Ovary (tissue), 9 donors: ENCODE results near the gene SSR1. TPM values are rescaled to one million over a fixed set of nuclear protein-coding genes. Genes with fewer than 3 reads are reported as not detected.
"Not testable (repeated sequence)": the region's sequence is repeated elsewhere in the genome, so short reads cannot be mapped to it uniquely, and the experiment has no call there.

Experiments used
- DNase-seq, 5 donors: peaks; one replicate each; pipeline ENCODE4 v3.0.0-alpha.2; 2019 to 2020
- H3K27ac ChIP-seq, 2 donors: fragments of 200-600 bp; one replicate each; pipeline versions ENCODE4 v1.5.1 to v1.8.0; 2019 to 2022
- H3K27me3 ChIP-seq: fragments of 200-600 bp; one replicate; pipeline ENCODE4 v1.8.0; 2022
- H3K36me3 ChIP-seq: fragments of 200-600 bp; sonication (generic); one replicate; pipeline ENCODE4 v1.5.1; 2019
- H3K4me1 ChIP-seq: one replicate; pipeline ENCODE4 v1.8.1; 2013; ENCODE audit warnings: mild to moderate bottlenecking, moderate library complexity; ENCODE audit not compliant: insufficient read depth
- H3K4me3 ChIP-seq: fragments of 200-600 bp; sonication (generic); one replicate; pipeline ENCODE4 v1.5.1; 2017
- H3K9me3 ChIP-seq, 2 donors: fragments of 200-600 bp in 1 of 2; sonication (generic) in 1 of 2; one replicate each; pipeline versions ENCODE4 v1.5.1 to v1.8.1; 2013 to 2019; ENCODE audit warnings: mild to moderate bottlenecking in 1 of 2, moderate library complexity in 1 of 2
- CTCF ChIP-seq, 3 donors: fragments of 450-650 bp in 2 of 3; fragments of 200-600 bp in 1 of 3; IDR thresholded peaks; one replicate each; pipeline versions ENCODE4 v1.5.1 to v1.8.0; 2016 to 2022; ENCODE audit warnings: antibody characterized with exemption in 3 of 3, mild to moderate bottlenecking in 1 of 3
- EP300 ChIP-seq: sonication (generic); formaldehyde crosslinking; IDR thresholded peaks from one replicate; pipeline ENCODE4 v1.6.1; 2017; ENCODE audit warnings: antibody characterized with exemption
- POLR2A ChIP-seq: fragments of 450-650 bp; IDR thresholded peaks from one replicate; pipeline ENCODE4 v1.6.1; 2017; ENCODE audit warnings: antibody characterized with exemption, mild to moderate bottlenecking, moderate library complexity
- WGBS, 3 donors: extraction: QIAGEN DNeasy Blood & Tissue Kit in 1 of 3; methylation state at CpG; one replicate each; pipeline versions ENCODE4 v1.1.5 to v1.1.7; 2013 to 2017; 5-methylcytosine and 5-hydroxymethylcytosine counted together
- intact Hi-C, 4 donors: fragments of 100-400 bp; cut with DNase I; formaldehyde crosslinking; loops; one replicate each; pipeline versions ENCODE4 v1.11.0 to v1.15.1; 2022 to 2023
- polyA plus RNA-seq, 2 donors: library from polyadenylated mRNA; stranded (reverse); fragments of 200-250 nt in 1 of 2; fragments of 350-450 nt in 1 of 2; fragmentation: Illumina TruSeq in 1 of 2; extraction: RNeasy Lipid Tissue Mini Kit (QIAGEN cat#74804) in 1 of 2; gene quantifications; one replicate each; pipeline ENCODE4 v1.2.3, GENCODE V29; 2013 to 2014
- total RNA-seq, 7 donors: library from RNA; depleted of rRNA in 2 of 7; stranded (reverse); fragments of >200 nt in 2 of 7; fragmentation: NEBNext Ultra II Directional in 3 of 7; extraction: Animal tissue kit (Norgen Biotek cat#: 25700) in 3 of 7; gene quantifications; one replicate each; pipeline versions ENCODE4 v1.1.0 to v1.2.4, GENCODE V29; 2016 to 2023
- donor health status: DM: no; HTN: no; CAD: no; lungs with moderate emphysema.
- donor health status: DM: no; HTN: no; CAD: no.
- donor health status: Bipolar disorder and iron deficiency.
- donor health status: DM: yes; HTN: yes; CAD: no.
- donor health status: DM: no; HTN: no; CAD: no.
- donor health status: DM: yes; HTN: yes; CAD: no.

The SSR1 gene
- total and polyA plus RNA-seq, 9 donors = 42.3 to 166 (median 117) TPM

DNA sequence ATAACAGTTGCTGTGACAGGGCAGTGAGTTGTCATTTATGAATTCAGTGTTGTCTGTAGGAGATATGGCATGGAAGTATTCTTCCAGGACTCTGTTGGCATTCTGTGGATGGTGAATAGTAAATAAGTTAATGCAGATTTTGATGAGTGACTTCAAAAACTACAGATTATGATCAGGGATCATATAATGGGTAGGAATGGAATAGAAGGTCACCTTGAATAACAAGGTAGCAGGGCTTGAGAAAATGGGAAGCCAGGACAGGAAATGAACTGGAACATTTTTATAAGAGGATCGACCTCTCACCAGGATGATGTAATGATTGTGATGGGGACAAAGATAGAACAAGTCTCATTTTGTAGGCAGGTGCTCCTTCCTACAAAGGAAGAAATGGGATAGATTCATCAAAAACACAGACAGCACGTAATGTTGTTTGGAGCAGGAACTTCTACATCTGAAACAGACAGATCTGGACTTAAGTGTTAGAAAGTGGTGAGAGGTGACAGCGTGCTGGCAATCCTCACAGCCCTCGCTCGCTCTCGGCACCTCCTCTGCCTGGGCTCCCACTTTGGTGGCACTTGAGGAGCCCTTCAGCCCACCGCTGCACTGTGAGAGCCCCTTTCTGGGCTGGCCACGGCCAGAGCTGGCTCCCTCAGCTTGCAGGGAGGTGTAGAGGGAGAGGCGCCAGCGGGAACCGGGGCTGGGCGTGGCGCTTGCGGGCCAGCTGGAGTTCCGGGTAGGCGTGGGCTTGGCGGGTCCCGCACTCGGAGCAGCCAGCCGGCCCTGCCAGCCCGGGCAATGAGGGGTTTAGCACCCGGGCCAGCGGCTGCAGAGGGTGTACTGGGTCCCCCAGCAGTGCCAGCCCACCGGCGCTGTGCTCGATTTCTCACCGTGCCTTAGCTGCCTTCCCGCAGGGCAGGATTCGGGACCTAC is 30.8 kb upstream of the SSR1 start:
- intact Hi-C loops = no loop called here
- DNase-seq = no peak
- Histone ChIP-seq H3K36me3 (no peaks in the 10 kb centered on the region), H3K4me1 (no peaks in the 10 kb centered on the region), H3K9me3 (no peaks in the 10 kb centered on the region), H3K4me3 (no peak overlapping the region), H3K27me3 (no peaks in the 10 kb centered on the region), H3K27ac (no peak overlapping the region)
- 89 to 92% (median 91%) methylated on average over 29 of the region's 29 CpGs for WGBS, 3 donors
- TF ChIP-seq POLR2A (no peak), EP300 (no peak), CTCF (IDR thresholded peaks at IDR 0.05) (no peak)

GRCh38 chr6:7341989-7342742 is 29.2 kb upstream of the SSR1 start:
- no peaks in the 10 kb centered on the region for H3K4me1 ChIP-seq
- 83 to 87% (median 86%) methylated on average over 9 of the region's 9 CpGs for WGBS, 3 donors
- intact Hi-C loops = no loop called here
- no peak overlapping the region for H3K27ac ChIP-seq
- no peaks in the 10 kb centered on the region for H3K36me3 ChIP-seq
- no peaks in the 10 kb centered on the region for H3K9me3 ChIP-seq
- H3K4me3 ChIP-seq = no peak overlapping the region
- no peak for DNase-seq
- TF ChIP-seq CTCF (IDR thresholded peaks at IDR 0.05) = no peak
- TF ChIP-seq EP300 = no peak
- TF ChIP-seq POLR2A = no peak
- no peaks in the 10 kb centered on the region for H3K27me3 ChIP-seq

GRCh38 chr6:7341271-7341670 is 28.3 kb upstream of the SSR1 start:
- intact Hi-C loops = no loop called here
- TF ChIP-seq POLR2A = no peak
- Histone ChIP-seq H3K27ac (no peak overlapping the region), H3K9me3 (no peaks in the 10 kb centered on the region), H3K4me3 (no peak overlapping the region), H3K27me3 (no peaks in the 10 kb centered on the region), H3K36me3 (no peaks in the 10 kb centered on the region), H3K4me1 (no peaks in the 10 kb centered on the region)
- no peak for DNase-seq
- WGBS, 3 donors = 92 to 98% (median 95%) methylated on average over 3 of the region's 3 CpGs

DNA sequence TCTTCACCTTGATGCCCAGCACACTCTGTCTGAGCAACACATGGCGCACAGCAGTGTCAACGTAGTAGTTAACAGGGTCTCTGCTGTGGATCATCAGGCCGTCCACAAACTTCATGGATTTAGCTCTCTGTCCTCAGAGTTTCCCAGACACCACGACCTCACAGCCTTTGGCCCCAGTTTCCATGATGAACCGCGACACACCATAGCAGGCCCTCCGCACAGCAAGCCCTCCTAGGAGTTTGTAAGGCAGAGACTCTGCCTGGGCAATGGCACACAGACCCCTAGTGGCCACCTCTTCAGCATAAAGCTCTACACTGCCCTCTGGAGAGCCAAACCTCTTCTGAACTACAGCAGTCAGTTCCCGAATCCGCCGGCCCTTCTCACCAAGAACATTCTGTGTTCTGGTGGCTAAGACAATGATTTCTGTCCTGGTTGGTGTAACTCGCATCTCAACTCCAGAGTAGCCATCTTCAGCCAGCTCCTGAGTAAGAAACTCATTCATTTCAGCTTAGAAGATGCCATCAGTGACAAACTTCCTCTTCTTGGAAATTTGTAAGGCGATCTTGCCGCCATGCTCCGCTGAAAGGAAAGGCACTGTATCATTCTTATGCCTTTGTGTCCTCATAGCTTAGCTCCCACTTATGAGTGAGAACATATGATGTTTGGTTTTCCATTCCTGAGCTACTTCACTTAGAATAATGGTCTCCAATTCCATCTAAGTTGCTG is 26.2 kb upstream of the SSR1 start:
- H3K9me3 ChIP-seq, H3K4me1 ChIP-seq, H3K36me3 ChIP-seq, DNase-seq, H3K27me3 ChIP-seq, H3K4me3 ChIP-seq, intact Hi-C loops, H3K27ac ChIP-seq: not testable (repeated sequence)
- WGBS, 3 donors = 69 to 81% (median 74%) methylated on average over 14 of the region's 14 CpGs

DNA sequence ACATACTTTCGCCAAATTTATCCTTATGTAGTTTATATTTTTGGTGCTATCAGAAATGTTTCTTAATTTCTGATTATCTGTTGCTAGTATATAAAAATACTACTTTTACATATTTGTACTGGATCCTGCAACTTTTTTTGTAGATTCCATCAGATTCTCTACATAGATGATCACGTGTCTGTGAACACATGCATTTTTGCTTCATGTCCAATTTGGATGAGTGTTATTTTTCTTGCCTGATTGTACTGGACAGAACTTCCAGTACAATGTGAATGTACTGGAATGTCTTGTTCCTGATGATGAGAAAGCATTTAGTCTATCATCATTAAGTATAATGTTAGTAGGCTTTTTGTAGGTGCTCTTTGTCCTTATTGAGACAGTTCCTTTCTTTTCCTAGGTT is 25.0 kb upstream of the SSR1 start:
- H3K4me3 ChIP-seq = no peak overlapping the region
- no peak for DNase-seq
- intact Hi-C loops = no loop called here
- TF ChIP-seq EP300 (no peak), POLR2A (no peak), CTCF (IDR thresholded peaks at IDR 0.05) (no peak)
- WGBS, 3 donors = 42 to 76% (median 75%) methylated on average over 2 of the region's 2 CpGs
- no peaks in the 10 kb centered on the region for H3K36me3 ChIP-seq
- H3K27ac ChIP-seq = no peak overlapping the region
- H3K4me1 ChIP-seq = no peaks in the 10 kb centered on the region
- H3K9me3 ChIP-seq = no peaks in the 10 kb centered on the region
- no peaks in the 10 kb centered on the region for H3K27me3 ChIP-seq
